Activated CD4-positive, alpha-beta T cell treated with anti-CD3 and anti-CD28 coated beads for 48 hours (primary cell): ENCODE results near the gene SKOR1.

Source experiments
- DNase-seq: peaks from one replicate; pipeline ENCODE4 v3.0.0-alpha.2; 2020

Gene SKOR1

GRCh38 chr15:67819636-67820035, 5.7 kb upstream of the SKOR1 start:
- no peak for DNase-seq

- DNase-seq = no peak
Observed at GRCh38 chr15:67820122-67820991, 5.0 kb upstream of the SKOR1 start.

- DNase-seq = peak; percentile 61
Observed at GRCh38 chr15:67820992-67821783, 4.1 kb upstream of the SKOR1 start.

- no peak for DNase-seq
Observed at GRCh38 chr15:67821784-67822440, 3.4 kb upstream of the SKOR1 start.

- DNase-seq = no peak
Observed at GRCh38 chr15:67822537-67823313, 2.6 kb upstream of the SKOR1 start.

- DNase-seq = peak; percentile 32
Observed at GRCh38 chr15:67823314-67824196, 1.8 kb upstream of the SKOR1 start.

GRCh38 chr15:67824197-67824968, 926 bp upstream of the SKOR1 start:
- DNase-seq = no peak

- peak; percentile 40 for DNase-seq
Observed at GRCh38 chr15:67825881-67826716, 790 bp downstream of the SKOR1 start.

- peak; percentile 16 for DNase-seq
Observed at GRCh38 chr15:67826717-67827561, 1.6 kb downstream of the SKOR1 start.

- peak; percentile 18 for DNase-seq
Observed at GRCh38 chr15:67827562-67828277, 2.4 kb downstream of the SKOR1 start.

- DNase-seq = no peak
Observed at GRCh38 chr15:67828278-67828968, 3.1 kb downstream of the SKOR1 start.

- DNase-seq = no peak
Observed at GRCh38 chr15:67828969-67829646, 3.8 kb downstream of the SKOR1 start.

- DNase-seq = no peak
Observed at GRCh38 chr15:67829647-67830504, 4.6 kb downstream of the SKOR1 start.

- no peak for DNase-seq
Observed at GRCh38 chr15:67831363-67831762, 6.1 kb downstream of the SKOR1 start.

- no peak for DNase-seq
Observed at GRCh38 chr15:67832031-67832551, 6.8 kb downstream of the SKOR1 start.
